ENCODE measurements around the gene STK39.
"Not testable (repeated sequence)": the region's sequence is repeated elsewhere in the genome, so short reads cannot be mapped to it uniquely, and the experiment has no call there.

STK39 gene

GRCh38 chr2:168076731-168077130 lies 170.7 kb downstream of the STK39 start:
- DNase-seq, result peak; percentile 18

- no peak for DNase-seq
Measured at GRCh38 chr2:168075446-168075845, 171.9 kb downstream of the STK39 start.

GRCh38 chr2:168072626-168073303 lies 174.6 kb downstream of the STK39 start:
- no peak for DNase-seq

GRCh38 chr2:168064011-168064998 lies 183.1 kb downstream of the STK39 start:
- DNase-seq, result no peak

- DNase-seq, result no peak
Measured at GRCh38 chr2:168062936-168063335, 184.5 kb downstream of the STK39 start.

GRCh38 chr2:168062054-168062453 lies 185.3 kb downstream of the STK39 start:
- no peak for DNase-seq

- DNase-seq, result no peak
Measured at GRCh38 chr2:168060986-168061750, 186.2 kb downstream of the STK39 start.

- DNase-seq, result no peak
Measured at GRCh38 chr2:168059758-168060157, 187.6 kb downstream of the STK39 start.

- DNase-seq, result no peak
Measured at GRCh38 chr2:168058675-168059074, 188.7 kb downstream of the STK39 start.

GRCh38 chr2:168056242-168056787 lies 191.1 kb downstream of the STK39 start:
- no peak for DNase-seq

- DNase-seq, result no peak
Measured at GRCh38 chr2:168054657-168055056, 192.7 kb downstream of the STK39 start.

- no peak for DNase-seq
Measured at GRCh38 chr2:168053676-168054075, 193.7 kb downstream of the STK39 start.

- no peak for DNase-seq
Measured at GRCh38 chr2:168052773-168053172, 194.6 kb downstream of the STK39 start.

- no peak for DNase-seq
Measured at GRCh38 chr2:168050377-168050776, 197.0 kb downstream of the STK39 start.

- no peak for DNase-seq
Measured at GRCh38 chr2:168049609-168050008, 197.8 kb downstream of the STK39 start.

GRCh38 chr2:168047091-168047690 lies 200.2 kb downstream of the STK39 start:
- no peak for DNase-seq

- DNase-seq, result no peak
Measured at GRCh38 chr2:168044579-168044978, 202.8 kb downstream of the STK39 start.

GRCh38 chr2:168044176-168044575 lies 203.2 kb downstream of the STK39 start:
- no peak for DNase-seq

GRCh38 chr2:168042127-168042824 lies 205.1 kb downstream of the STK39 start:
- not testable (repeated sequence) for DNase-seq

GRCh38 chr2:168039881-168040280 lies 207.5 kb downstream of the STK39 start:
- no peak for DNase-seq

GRCh38 chr2:168037778-168038177 lies 209.6 kb downstream of the STK39 start:
- no peak for DNase-seq

- no peak for DNase-seq
Measured at GRCh38 chr2:168035458-168035857, 211.9 kb downstream of the STK39 start.

Data from NCI-H446 treated with DMSO at 0.1 percent for 48 hours (cell line).